Transverse colon (tissue), 3 donors: ENCODE results near the gene CNOT3.
"Not testable (repeated sequence)": the region's sequence is repeated elsewhere in the genome, so short reads cannot be mapped to it uniquely, and the experiment has no call there.

Experiments used
- CTCF ChIP-seq, 5 experiments: fragments of 200-600 bp in 3 of 5; fragments of 450-650 bp in 2 of 5; sonication (generic) in 3 of 5; IDR thresholded peaks; 1 replicate in 2 of 5; 2 replicates in 3 of 5; pipeline ENCODE4 v1.5.1; 2016 to 2017; ENCODE audit warnings: antibody characterized with exemption in 5 of 5, inconsistent platforms in 3 of 5, mild to moderate bottlenecking in 2 of 5, moderate library complexity in 1 of 5
- POLR2A ChIP-seq: fragments of 450-650 bp; IDR thresholded peaks from one replicate; pipeline ENCODE4 v1.6.1; 2016; ENCODE audit warnings: antibody characterized with exemption, mild to moderate bottlenecking, moderate library complexity

- TF ChIP-seq POLR2A; CTCF (IDR thresholded peaks at IDR 0.05): not testable (repeated sequence)
Observed at GRCh38 chr19:54099903-54100255, 37.7 kb upstream of the CNOT3 start.
